Cerebellar nuclear complex (tissue), 1 donor: ENCODE measurements around the gene SORBS1.
A peak's percentile ranks its signal among the peaks of the same experiment; 100 is the strongest.

Source experiments
- DNase-seq, 2 experiments: peaks; one replicate each; lab custom pipeline; 2025; lab: John Stamatoyannopoulos, UW

SORBS1 gene

GRCh38 chr10:95539560-95540284, 21.4 kb downstream of the SORBS1 start:
- DNase-seq = no peak

GRCh38 chr10:95538412-95538811, 22.8 kb downstream of the SORBS1 start:
- DNase-seq = no peak

DNA sequence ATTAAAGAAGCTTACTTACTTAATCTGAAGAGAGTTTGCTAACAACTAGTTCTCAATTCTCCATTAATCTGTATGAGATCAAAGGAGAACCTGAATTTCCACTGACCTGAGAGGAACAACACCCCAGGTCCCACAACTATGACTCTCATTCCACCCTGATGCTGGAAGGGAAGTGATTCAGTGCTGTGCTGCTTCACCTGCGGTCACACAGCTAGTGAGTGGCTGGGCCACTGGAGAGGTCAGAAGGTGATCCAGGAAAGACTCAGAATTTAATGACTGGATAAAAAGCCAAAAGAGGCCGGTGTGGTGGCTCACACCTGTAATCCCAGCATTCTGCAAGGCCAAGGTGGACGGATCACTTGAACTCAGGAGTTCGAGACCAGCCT, 23.6 kb downstream of the SORBS1 start:
- no peak for DNase-seq

DNA sequence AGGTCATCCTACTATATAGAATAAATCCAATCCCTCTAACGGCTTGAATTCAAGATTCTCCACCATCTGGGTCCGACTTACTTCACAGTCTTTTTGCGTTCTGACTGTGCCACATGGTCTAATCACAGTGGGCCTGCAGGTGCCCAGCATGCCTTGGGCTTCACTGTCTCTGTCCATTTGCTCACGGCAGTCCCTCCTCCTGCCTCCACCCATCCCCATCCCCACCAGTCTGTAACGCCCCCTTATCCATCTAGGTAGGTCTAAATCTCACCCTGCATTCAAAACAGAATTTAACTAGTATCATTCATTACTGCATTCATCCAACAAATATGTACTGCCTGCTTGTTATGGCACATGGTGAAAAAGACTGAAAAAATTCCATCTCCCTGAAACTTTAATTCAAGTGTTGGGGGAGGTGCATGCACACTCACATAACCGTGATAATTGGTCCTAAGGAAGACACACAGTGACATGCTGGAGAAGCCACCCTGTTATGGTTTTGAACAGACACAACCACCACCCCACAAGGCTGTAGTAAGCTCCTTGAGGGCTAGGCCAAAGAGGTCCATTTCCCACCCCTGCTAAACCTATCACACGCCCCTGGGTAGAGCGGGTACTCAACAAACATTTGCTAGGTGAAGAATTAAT, 24.2 kb downstream of the SORBS1 start:
- DNase-seq = no peak

DNA sequence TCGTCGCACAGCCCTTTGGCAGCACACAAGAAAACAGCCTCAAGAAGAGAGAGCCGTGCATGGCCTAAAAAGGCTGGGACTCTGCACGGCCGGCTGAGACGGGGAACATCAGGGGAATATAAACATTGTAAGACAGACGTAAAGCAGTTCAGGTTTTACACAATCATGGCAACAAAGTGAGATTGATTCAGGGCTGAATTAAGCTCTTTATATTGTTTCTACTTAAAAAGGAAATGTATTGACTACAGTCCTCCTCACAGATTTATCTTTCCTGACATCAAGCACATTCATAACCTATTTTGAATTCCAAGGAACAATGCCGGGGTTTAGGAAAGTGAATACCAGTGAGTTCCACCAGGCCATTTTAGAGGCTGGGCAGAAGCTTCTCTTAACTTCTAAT, 25.2 kb downstream of the SORBS1 start:
- no peak for DNase-seq

GRCh38 chr10:95535526-95535925, 25.6 kb downstream of the SORBS1 start:
- DNase-seq = no peak

DNA sequence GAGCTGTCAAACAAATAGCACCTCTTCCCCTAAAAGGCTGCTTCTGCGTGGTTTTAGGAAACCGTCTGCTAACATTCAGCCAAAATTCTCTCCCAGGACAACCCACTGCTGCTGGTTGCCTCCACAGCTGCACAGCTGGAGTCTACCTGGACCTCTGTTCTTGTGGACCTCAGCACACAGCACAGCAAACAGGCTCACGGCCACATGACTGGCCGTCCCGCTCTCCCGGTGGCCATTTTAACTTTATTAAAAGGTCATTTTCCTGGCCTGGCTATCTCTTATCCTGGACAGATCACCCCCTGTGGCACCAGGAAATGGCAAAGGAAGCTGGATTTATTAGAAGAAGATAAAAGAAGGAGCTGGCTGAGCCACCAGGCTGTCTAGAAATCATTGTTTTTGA, 27.6 kb downstream of the SORBS1 start:
- no peak for DNase-seq

- DNase-seq = no peak
These were observed 28.6 kb downstream of the SORBS1 start for GRCh38 chr10:95532536-95532935.

GRCh38 chr10:95531994-95532399, 29.2 kb downstream of the SORBS1 start:
- no peak for DNase-seq

DNA sequence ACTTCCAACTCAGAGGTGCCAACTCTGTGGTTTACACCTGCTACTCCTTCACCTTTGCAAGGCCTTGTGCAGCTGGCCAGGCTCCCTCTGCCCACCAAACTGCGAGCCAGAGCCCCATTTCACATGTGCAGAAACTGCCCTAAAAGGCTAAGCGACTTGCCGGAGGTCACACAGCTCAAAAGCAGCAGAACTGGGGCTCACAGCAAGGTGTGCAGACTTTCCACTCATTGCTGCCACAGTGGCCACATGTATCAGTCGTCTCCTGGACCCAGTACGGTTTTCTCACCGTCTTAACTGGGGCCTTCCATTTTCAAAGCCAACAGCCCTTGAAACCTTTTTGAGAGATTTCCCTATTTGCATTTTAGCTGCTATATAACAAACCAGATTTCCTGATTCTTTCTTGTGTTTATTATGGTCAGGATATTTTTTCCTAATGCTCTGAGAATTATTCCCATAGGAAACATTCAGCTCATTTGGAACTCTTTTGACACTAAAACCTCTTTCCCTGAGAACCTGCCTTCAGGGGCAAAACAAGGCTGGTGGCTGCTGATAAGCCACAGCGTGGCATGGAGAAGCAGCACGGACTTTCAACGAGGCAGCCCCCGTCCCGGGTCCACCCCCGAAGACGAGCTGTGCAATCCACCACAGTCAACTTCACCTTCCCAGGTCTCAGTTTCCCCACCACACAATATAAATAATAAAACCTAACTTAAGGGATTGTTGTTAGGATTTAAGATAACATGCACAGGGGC, 29.9 kb downstream of the SORBS1 start:
- no peak for DNase-seq

GRCh38 chr10:95530561-95530960, 30.6 kb downstream of the SORBS1 start:
- no peak for DNase-seq

DNA sequence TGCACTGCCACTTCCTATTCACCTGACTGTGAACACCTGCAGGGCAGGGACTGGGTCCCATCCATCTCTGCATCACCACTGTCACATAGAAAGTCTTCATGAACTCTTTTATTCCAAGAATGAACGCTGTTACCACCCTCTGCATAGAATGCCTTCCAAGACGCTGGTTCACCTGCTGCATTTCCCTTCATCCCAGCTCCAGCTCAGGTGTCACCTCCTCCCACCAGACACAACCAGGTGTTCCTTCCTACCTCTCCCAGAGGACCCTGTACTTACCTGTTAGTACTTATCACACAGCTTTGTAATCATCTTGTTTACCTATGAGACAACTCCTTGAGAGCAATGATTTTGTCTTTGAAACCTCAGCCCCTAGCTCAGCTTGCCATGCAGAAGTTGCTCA, 31.1 kb downstream of the SORBS1 start:
- DNase-seq = no peak

- no peak for DNase-seq
These were observed 35.1 kb downstream of the SORBS1 start for GRCh38 chr10:95526044-95526443.

- DNase-seq = no peak
These were observed 36.1 kb downstream of the SORBS1 start for GRCh38 chr10:95525033-95525418.

DNA sequence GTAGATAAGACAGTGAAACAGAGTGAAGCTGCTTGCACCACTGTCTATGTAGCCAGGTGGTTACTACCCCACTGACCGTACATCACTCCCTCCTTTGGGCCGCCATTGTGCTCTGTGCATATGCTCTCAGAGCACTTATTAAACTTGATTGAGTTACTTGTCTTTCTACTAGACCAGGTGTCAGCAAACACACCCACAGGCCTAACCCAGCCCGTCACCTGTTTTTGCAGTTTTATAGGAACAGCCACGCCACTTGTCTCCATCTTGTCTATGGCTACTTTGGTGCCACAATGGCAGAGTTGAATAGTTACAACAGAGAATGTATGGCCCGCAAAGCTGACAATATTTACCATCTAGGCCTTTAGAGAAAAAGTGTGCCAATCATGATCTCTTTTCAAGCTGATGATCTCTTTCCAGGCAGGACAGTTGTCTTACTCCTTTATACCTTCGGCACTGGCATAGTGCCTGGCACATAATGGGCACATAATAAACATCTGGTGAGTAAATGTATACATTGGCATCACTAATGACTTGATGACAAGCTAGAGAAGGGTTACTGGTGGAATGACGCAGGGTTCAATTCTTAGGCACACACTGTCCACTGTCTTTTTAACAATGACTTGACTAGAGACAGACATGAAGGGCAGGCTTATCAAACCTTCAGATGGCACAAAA, 36.7 kb downstream of the SORBS1 start:
- no peak for DNase-seq

- no peak for DNase-seq
These were observed 39.1 kb downstream of the SORBS1 start for GRCh38 chr10:95522117-95522516.

DNA sequence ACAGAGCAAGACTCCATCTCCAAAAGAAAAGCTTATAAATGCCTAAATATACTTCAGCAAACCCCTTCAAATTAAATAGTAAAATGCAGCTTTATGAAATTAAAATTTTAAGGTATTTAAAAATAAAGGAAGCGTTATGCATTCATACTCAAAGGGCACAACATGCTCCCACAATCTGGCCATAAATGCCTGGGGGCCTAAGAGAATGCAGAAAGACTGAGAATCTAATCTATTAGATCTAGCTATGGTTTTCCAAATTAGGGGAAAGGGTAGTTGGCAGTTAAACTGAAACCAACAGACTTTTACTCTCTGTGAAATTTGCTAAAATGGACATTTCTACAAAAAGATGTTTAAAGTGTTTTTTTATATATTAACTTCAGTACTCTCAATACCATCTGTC, 40.6 kb downstream of the SORBS1 start:
- no peak for DNase-seq

DNA sequence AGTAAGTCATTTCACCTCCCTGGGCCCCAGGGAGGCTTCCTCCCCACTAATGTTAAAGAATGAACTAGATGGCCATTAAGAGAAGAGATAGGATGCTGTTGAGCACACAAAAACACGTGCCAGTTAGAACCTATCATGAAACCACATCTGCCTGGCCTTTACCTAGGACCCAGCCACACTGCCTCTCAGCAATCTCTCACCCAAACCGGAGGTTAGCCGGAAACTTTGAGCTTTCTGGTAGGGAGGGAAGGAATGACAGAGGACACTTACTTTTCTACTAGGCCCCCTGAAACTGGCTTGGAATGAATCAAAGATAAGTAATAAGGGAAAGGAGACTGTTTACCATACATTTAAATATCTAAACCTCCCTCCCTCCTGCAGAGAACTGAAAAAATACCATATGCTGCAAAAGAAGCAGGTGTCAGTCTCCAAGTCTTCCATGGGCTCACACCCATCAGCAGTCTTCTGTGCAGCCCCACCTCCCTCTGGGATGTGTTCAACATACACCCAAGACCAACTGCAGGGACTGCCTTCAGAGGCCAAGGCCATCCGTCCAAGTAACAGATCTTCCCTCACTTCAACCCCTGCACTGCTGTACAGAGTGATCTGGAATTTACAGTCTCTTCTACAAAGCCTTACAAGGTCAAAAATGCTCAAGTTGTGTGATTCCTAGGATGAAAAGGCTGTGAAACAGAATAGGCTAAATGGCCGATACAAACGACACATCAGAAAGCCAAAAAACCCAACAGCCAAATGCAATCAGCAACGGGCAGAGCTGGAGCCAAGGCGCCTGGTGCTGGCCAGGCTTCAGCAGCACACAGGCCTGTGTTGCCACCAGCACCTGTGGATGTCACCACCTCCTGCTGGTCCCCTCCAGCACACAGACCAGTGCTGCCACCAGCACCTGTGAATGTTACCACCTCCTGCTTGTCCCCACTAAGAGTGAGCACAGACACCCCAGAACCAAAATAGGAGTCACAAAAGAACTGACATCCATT, 42.4 kb downstream of the SORBS1 start:
- DNase-seq = peak; percentile 17 to 58

- no peak for DNase-seq
These were observed 43.4 kb downstream of the SORBS1 start for GRCh38 chr10:95517536-95518454.

DNA sequence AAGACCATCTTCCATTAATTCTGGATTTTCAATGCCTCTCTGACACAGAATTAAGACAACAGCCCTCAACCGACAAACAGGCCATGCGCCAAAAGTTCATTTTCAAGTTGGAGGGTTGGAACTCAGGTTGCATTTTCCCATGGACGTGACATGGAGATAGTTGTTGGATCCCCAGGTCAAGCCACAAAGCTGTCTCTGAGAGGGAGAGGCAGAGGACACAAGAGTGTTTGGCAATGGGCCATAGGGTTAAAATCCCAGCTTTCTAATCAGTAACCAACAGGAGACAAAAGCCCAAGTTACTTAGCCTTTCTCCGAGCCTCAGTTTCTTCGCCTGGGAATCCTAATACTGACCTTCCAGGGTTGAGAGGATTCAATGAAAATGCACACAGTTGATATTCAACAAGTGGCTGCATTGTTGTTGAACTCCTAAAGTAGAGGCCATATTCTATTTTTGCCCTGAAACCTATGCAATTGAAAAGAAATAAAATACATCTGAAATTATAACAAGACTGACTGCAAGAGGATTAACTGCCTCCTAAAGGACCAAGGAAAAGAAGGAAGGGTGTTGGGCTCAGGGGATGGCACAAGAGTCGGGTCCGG, 44.3 kb downstream of the SORBS1 start:
- DNase-seq = no peak
